ENCODE results near the gene NFIL3. TPM values are rescaled to one million over a fixed set of nuclear protein-coding genes. Genes with fewer than 3 reads are reported as not detected.
"Not testable (repeated sequence)": the region's sequence is repeated elsewhere in the genome, so short reads cannot be mapped to it uniquely, and the experiment has no call there.

NFIL3 gene
- total and polyA plus RNA-seq, 2 donors (not counting 1 experiment from before 2014, with no cell fraction given): 2.7 to 14.3 TPM

DNA sequence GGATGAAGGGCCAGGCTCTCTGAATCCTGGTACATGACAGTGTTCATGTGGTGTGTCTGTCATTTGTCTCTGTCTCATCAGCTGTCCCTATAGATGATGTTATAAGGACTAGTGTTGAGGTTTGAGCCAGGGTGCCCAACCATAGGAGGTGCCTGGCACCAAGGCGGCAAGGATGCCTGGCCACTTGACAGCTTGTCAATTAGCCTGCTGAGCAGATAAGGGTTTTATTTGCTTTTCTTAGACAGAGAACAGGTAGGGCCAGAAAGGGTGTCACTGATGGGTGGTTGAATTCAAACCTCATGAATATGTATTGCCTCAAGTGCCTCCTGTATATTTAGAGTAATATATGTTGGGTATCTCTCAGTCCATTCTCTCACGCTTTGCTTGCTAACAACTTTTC is 31.8 kb downstream of the NFIL3 start:
- Histone ChIP-seq H3K27me3 (replicated peaks in 1 of 4; ENCODE audit: control extremely low read depth in 1 of 4, control insufficient read depth in 3 of 4, insufficient read depth in 4 of 4, low read length in 3 of 4) (no peaks in the 10 kb centered on the region), H3K4me1 (ENCODE audit: control insufficient read depth in 2 of 2, insufficient read depth in 2 of 2, low read length in 2 of 2) (no peaks in the 10 kb centered on the region), H3K4me3 (ENCODE audit: control extremely low read depth in 1 of 5, extremely low read depth in 1 of 5, insufficient read depth in 1 of 5, low read depth in 2 of 5, low read length in 4 of 5) (no peak overlapping the region), H3K9ac (ENCODE audit: low read length) (no peak overlapping the region), H3K9me3 (ENCODE audit: control extremely low read depth in 1 of 3, control insufficient read depth in 2 of 3, insufficient read depth in 1 of 3, low read length in 2 of 3) (no peaks in the 10 kb centered on the region), H2AFZ (ENCODE audit: insufficient read depth, low read depth, low read length, poor library complexity, severe bottlenecking) (no peak overlapping the region), H3K27ac (ENCODE audit: low read length in 2 of 2) (no peak overlapping the region), H4K20me1 (ENCODE audit: control insufficient read depth, insufficient read depth, low read length, poor library complexity, severe bottlenecking) (no peaks in the 10 kb centered on the region), H3K79me2 (ENCODE audit: control insufficient read depth, insufficient read depth, low read length) (no peaks in the 10 kb centered on the region), H3K36me3 (replicated peaks in 1 of 2; ENCODE audit: control extremely low read depth in 1 of 2, control insufficient read depth in 1 of 2, extremely low read depth in 1 of 2, insufficient read depth in 2 of 2, low read length in 1 of 2) (no peaks in the 10 kb centered on the region), H3K4me2 (replicated peaks; ENCODE audit: low read depth, low read length, poor library complexity, severe bottlenecking) (no peak overlapping the region)
- no peaks in the 10 kb centered on the region for H3K9me3 Mint-ChIP-seq (ENCODE audit: insufficient read depth)
- no peak overlapping the region for H3K4me3 Mint-ChIP-seq
- ATAC-seq (ENCODE audit: low read depth) (no peak), DNase-seq (no peak)
- intact Hi-C loops (cut with micrococcal nuclease): no loop called here
- ChIA-PET POLR2A (no interaction called here), CTCF (no interaction called here)
- no peak overlapping the region for H3K27ac Mint-ChIP-seq
- no peak for TF ChIP-seq EZH2 (IDR thresholded peaks at IDR 0.05; ENCODE audit: borderline replicate concordance, insufficient read depth, low read depth, low read length, poor library complexity, severe bottlenecking)
- TF ChIP-seq CTCF (IDR thresholded peaks at IDR 0.05): no peak
- 100% methylated on average over 1 of the region's 2 CpGs for WGBS (ENCODE audit: insufficient coverage)
- peaks cover 6% of the 10 kb centered on the region for H3K4me1 Mint-ChIP-seq
- no peaks in the 10 kb centered on the region for H3K27me3 Mint-ChIP-seq

DNA sequence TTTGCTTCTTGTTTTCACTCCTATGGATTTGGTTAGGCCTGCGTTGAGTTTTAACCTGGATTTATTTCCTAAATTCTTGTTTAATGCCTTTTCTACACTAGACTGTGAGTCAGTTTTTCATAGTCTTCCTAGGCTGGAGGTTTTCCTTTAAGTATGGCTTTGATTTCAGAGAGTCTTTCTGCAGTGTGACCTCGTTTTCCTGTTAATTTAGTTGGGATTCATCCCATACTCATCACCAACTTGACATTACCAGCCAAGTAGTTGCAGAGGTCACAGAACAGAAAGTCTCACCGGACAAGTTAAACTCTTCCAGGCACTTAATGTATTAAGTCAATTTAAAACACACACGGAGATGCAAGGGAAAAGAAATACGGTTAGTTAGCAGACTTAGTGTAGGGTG is 32.2 kb downstream of the NFIL3 start:
- WGBS (ENCODE audit: insufficient coverage): 100% methylated on average over 1 of the region's 5 CpGs
- H3K27me3 Mint-ChIP-seq: no peaks in the 10 kb centered on the region
- H3K4me1 Mint-ChIP-seq: peaks cover 6% of the 10 kb centered on the region
- Histone ChIP-seq H3K9me3 (ENCODE audit: control extremely low read depth in 1 of 3, control insufficient read depth in 2 of 3, insufficient read depth in 1 of 3, low read length in 2 of 3) (no peaks in the 10 kb centered on the region), H3K4me3 (ENCODE audit: control extremely low read depth in 1 of 5, extremely low read depth in 1 of 5, insufficient read depth in 1 of 5, low read depth in 2 of 5, low read length in 4 of 5) (no peak overlapping the region), H3K4me2 (replicated peaks; ENCODE audit: low read depth, low read length, poor library complexity, severe bottlenecking) (no peak overlapping the region), H3K4me1 (ENCODE audit: control insufficient read depth in 2 of 2, insufficient read depth in 2 of 2, low read length in 2 of 2) (no peaks in the 10 kb centered on the region), H3K27me3 (replicated peaks in 1 of 4; ENCODE audit: control extremely low read depth in 1 of 4, control insufficient read depth in 3 of 4, insufficient read depth in 4 of 4, low read length in 3 of 4) (no peaks in the 10 kb centered on the region), H2AFZ (ENCODE audit: insufficient read depth, low read depth, low read length, poor library complexity, severe bottlenecking) (no peak overlapping the region), H3K27ac (ENCODE audit: low read length in 2 of 2) (no peak overlapping the region), H3K36me3 (replicated peaks in 1 of 2; ENCODE audit: control extremely low read depth in 1 of 2, control insufficient read depth in 1 of 2, extremely low read depth in 1 of 2, insufficient read depth in 2 of 2, low read length in 1 of 2) (no peaks in the 10 kb centered on the region), H4K20me1 (ENCODE audit: control insufficient read depth, insufficient read depth, low read length, poor library complexity, severe bottlenecking) (no peaks in the 10 kb centered on the region), H3K9ac (ENCODE audit: low read length) (no peak overlapping the region), H3K79me2 (ENCODE audit: control insufficient read depth, insufficient read depth, low read length) (no peaks in the 10 kb centered on the region)
- no peaks in the 10 kb centered on the region for H3K9me3 Mint-ChIP-seq (ENCODE audit: insufficient read depth)
- TF ChIP-seq EZH2 (IDR thresholded peaks at IDR 0.05; ENCODE audit: borderline replicate concordance, insufficient read depth, low read depth, low read length, poor library complexity, severe bottlenecking) (no peak), CTCF (IDR thresholded peaks at IDR 0.05) (no peak)
- intact Hi-C loops (cut with micrococcal nuclease): no loop called here
- H3K27ac Mint-ChIP-seq: no peak overlapping the region
- no peak overlapping the region for H3K4me3 Mint-ChIP-seq
- POLR2A ChIA-PET: no interaction called here
- ATAC-seq (ENCODE audit: low read depth): no peak
- no peak for DNase-seq
- CTCF ChIA-PET: no interaction called here

- ATAC-seq (ENCODE audit: low read depth); DNase-seq; H3K36me3 ChIP-seq (replicated peaks in 1 of 2; ENCODE audit: control extremely low read depth in 1 of 2, control insufficient read depth in 1 of 2, extremely low read depth in 1 of 2, insufficient read depth in 2 of 2, low read length in 1 of 2); intact Hi-C loops (cut with micrococcal nuclease); H3K9ac ChIP-seq (ENCODE audit: low read length); H3K4me3 Mint-ChIP-seq; H2AFZ ChIP-seq (ENCODE audit: insufficient read depth, low read depth, low read length, poor library complexity, severe bottlenecking); H4K20me1 ChIP-seq (ENCODE audit: control insufficient read depth, insufficient read depth, low read length, poor library complexity, severe bottlenecking); H3K27me3 Mint-ChIP-seq; H3K4me1 ChIP-seq (ENCODE audit: control insufficient read depth in 2 of 2, insufficient read depth in 2 of 2, low read length in 2 of 2); H3K79me2 ChIP-seq (ENCODE audit: control insufficient read depth, insufficient read depth, low read length); H3K27ac Mint-ChIP-seq; H3K9me3 ChIP-seq (ENCODE audit: control extremely low read depth in 1 of 3, control insufficient read depth in 2 of 3, insufficient read depth in 1 of 3, low read length in 2 of 3); H3K4me3 ChIP-seq (ENCODE audit: control extremely low read depth in 1 of 5, extremely low read depth in 1 of 5, insufficient read depth in 1 of 5, low read depth in 2 of 5, low read length in 4 of 5); H3K4me1 Mint-ChIP-seq; H3K9me3 Mint-ChIP-seq (ENCODE audit: insufficient read depth); H3K4me2 ChIP-seq (replicated peaks; ENCODE audit: low read depth, low read length, poor library complexity, severe bottlenecking); H3K27ac ChIP-seq (ENCODE audit: low read length in 2 of 2); H3K27me3 ChIP-seq (replicated peaks in 1 of 4; ENCODE audit: control extremely low read depth in 1 of 4, control insufficient read depth in 3 of 4, insufficient read depth in 4 of 4, low read length in 3 of 4); POLR2A ChIA-PET: not testable (repeated sequence)
- CTCF ChIA-PET: interaction anchor here (0.7 kb wide), 1 partner anchor 8 kb away, joined by 3 read pairs; no protein-coding TSS in a partner anchor
- 100% methylated on average over 3 of the region's 4 CpGs for WGBS (ENCODE audit: insufficient coverage)
Measured at GRCh38 chr9:91389686-91390085, 33.9 kb downstream of the NFIL3 start.
